Testis (tissue), 3 donors: ENCODE data around the gene AXDND1. TPM values are rescaled to one million over a fixed set of nuclear protein-coding genes. Genes with fewer than 3 reads are reported as not detected.
"Not testable (repeated sequence)": the region's sequence is repeated elsewhere in the genome, so short reads cannot be mapped to it uniquely, and the experiment has no call there.

Source experiments
- DNase-seq: peaks from one replicate; pipeline ENCODE4 v3.0.0-alpha.2; 2019
- H3K27ac ChIP-seq, 2 donors: fragments of 200-600 bp; sonication (generic); one replicate each; pipeline ENCODE4 v1.5.1; 2019
- H3K27me3 ChIP-seq: fragments of 200-600 bp; sonication (generic); one replicate; pipeline ENCODE4 v1.5.1; 2019
- H3K36me3 ChIP-seq: fragments of 200-600 bp; sonication (generic); one replicate; pipeline ENCODE4 v1.5.1; 2017; ENCODE audit warnings: low read depth; ENCODE audit errors: missing control alignments
- H3K4me1 ChIP-seq: fragments of 200-600 bp; sonication (generic); one replicate; pipeline ENCODE4 v1.5.1; 2019
- H3K4me3 ChIP-seq, 2 donors: fragments of 200-600 bp; sonication (generic); one replicate each; pipeline ENCODE4 v1.5.1; 2017 to 2019
- H3K9me3 ChIP-seq: fragments of 200-600 bp; sonication (generic); one replicate; pipeline ENCODE4 v1.5.1; 2017
- CTCF ChIP-seq, 3 experiments: fragments of 450-650 bp in 2 of 3; fragments of 200-600 bp in 1 of 3; sonication (generic) in 1 of 3; IDR thresholded peaks; one replicate each; pipeline ENCODE4 v1.5.1; 2016 to 2019; ENCODE audit warnings: antibody characterized with exemption in 3 of 3, mild to moderate bottlenecking in 2 of 3, moderate library complexity in 1 of 3
- POLR2A ChIP-seq: fragments of 450-650 bp; IDR thresholded peaks from one replicate; pipeline ENCODE4 v1.6.1; 2017; ENCODE audit warnings: antibody characterized with exemption, mild to moderate bottlenecking, moderate library complexity
- WGBS, 2 donors: methylation state at CpG; one replicate each; pipeline ENCODE4 v1.1.5; 2018; 5-methylcytosine and 5-hydroxymethylcytosine counted together
- intact Hi-C: fragments of 100-400 bp; cut with DNase I; formaldehyde crosslinking; loops from one replicate; pipeline ENCODE4 v1.15.1; 2023; ENCODE audit warnings: low total_unique reads
- polyA plus RNA-seq: library from polyadenylated mRNA; stranded (reverse); fragments of 350-450 nt; fragmentation: Illumina TruSeq; extraction: RNeasy Lipid Tissue Mini Kit (QIAGEN cat#74804); gene quantifications from one replicate; pipeline ENCODE4 v1.2.3, GENCODE V29; 2014; ENCODE audit warnings: low read depth, low replicate concordance; ENCODE audit not compliant: insufficient read depth
- total RNA-seq, 2 donors: library from RNA; depleted of rRNA; stranded (reverse); fragments of >200 nt; gene quantifications; one replicate each; pipeline ENCODE4 v1.2.3, GENCODE V29; 2016

AXDND1 gene
- total and polyA plus RNA-seq, 3 donors from 2014 or later = 21.4 to 58.3 (median 31.5) TPM

GRCh38 chr1:179506199-179506598 is 140.4 kb downstream of the AXDND1 start:
- no peaks in the 10 kb centered on the region for H3K4me1 ChIP-seq
- H3K27ac ChIP-seq = no peak overlapping the region
- H3K9me3 ChIP-seq = no peaks in the 10 kb centered on the region
- H3K4me3 ChIP-seq = no peak overlapping the region
- no peak for DNase-seq
- intact Hi-C loops = no loop called here
- H3K27me3 ChIP-seq = no peaks in the 10 kb centered on the region
- TF ChIP-seq CTCF (IDR thresholded peaks at IDR 0.05) = no peak
- 94% methylated on average over 6 of the region's 6 CpGs for WGBS, 2 donors
- H3K36me3 ChIP-seq = no peaks in the 10 kb centered on the region

GRCh38 chr1:179509384-179509783 is 143.6 kb downstream of the AXDND1 start:
- Histone ChIP-seq H3K27me3 (no peaks in the 10 kb centered on the region), H3K9me3 (no peaks in the 10 kb centered on the region), H3K4me3 (no peak overlapping the region), H3K36me3 (no peaks in the 10 kb centered on the region), H3K27ac (no peak overlapping the region), H3K4me1 (no peaks in the 10 kb centered on the region)
- WGBS, 2 donors = 86 to 94% methylated on average over 4 of the region's 4 CpGs
- no peak for DNase-seq
- TF ChIP-seq POLR2A = no peak
- no peak for TF ChIP-seq CTCF (IDR thresholded peaks at IDR 0.05)
- intact Hi-C loops = no loop called here

- TF ChIP-seq CTCF (IDR thresholded peaks at IDR 0.05) (no peak), POLR2A (no peak)
- 41 to 73% methylated on average over 2 of the region's 2 CpGs for WGBS, 2 donors
- H3K4me1 ChIP-seq = no peaks in the 10 kb centered on the region
These were observed 144.3 kb downstream of the AXDND1 start for GRCh38 chr1:179510038-179510437.

GRCh38 chr1:179516976-179517705 is 151.4 kb downstream of the AXDND1 start:
- no peaks in the 10 kb centered on the region for H3K36me3 ChIP-seq
- intact Hi-C loops = no loop called here
- no peak for TF ChIP-seq POLR2A
- no peak for TF ChIP-seq CTCF (IDR thresholded peaks at IDR 0.05)
- WGBS, 2 donors = 67 to 74% methylated on average over 9 to 11 of the region's 11 CpGs
- no peaks in the 10 kb centered on the region for H3K27me3 ChIP-seq
- no peak for DNase-seq
- no peak overlapping the region for H3K27ac ChIP-seq
- H3K9me3 ChIP-seq = no peaks in the 10 kb centered on the region
- no peaks in the 10 kb centered on the region for H3K4me1 ChIP-seq
- no peak overlapping the region for H3K4me3 ChIP-seq

More at GRCh38 chr1:179510038-179510437, 144.3 kb downstream of the AXDND1 start:
- intact Hi-C loops = no loop called here
- Histone ChIP-seq H3K9me3 (no peaks in the 10 kb centered on the region), H3K36me3 (no peaks in the 10 kb centered on the region), H3K27me3 (no peaks in the 10 kb centered on the region), H3K4me3 (no peak overlapping the region), H3K27ac (no peak overlapping the region)
- no peak for DNase-seq

- WGBS, 2 donors = 94 to 100% methylated on average over 1 of the region's 1 CpG
- H3K36me3 ChIP-seq = not testable (repeated sequence)
These were observed 152.8 kb downstream of the AXDND1 start for GRCh38 chr1:179518544-179518943.

More at GRCh38 chr1:179518544-179518943, 152.8 kb downstream of the AXDND1 start:
- DNase-seq, H3K4me1 ChIP-seq, H3K27me3 ChIP-seq, H3K4me3 ChIP-seq, intact Hi-C loops, H3K9me3 ChIP-seq, H3K27ac ChIP-seq: not testable (repeated sequence)
